SK-N-SH treated with all-trans-retinoic acid at 6 μM for 48 hours (cell line): ENCODE measurements around the gene DCN.

Experiments
- ATAC-seq: fragments of 200-7000 bp; cut with Tn5 transposase; 3 replicates; pipeline ENCODE4 v1.9.1; 2020; ENCODE audit warnings: mild to moderate bottlenecking, moderate library complexity
- ARNTL ChIP-seq: fragments of 450-650 bp; formaldehyde crosslinking; IDR thresholded peaks from 2 replicates; pipeline ENCODE4 v1.5.0; 2020; ENCODE audit warnings: low read depth, mild to moderate bottlenecking, moderate library complexity, borderline replicate concordance
- BACH2 ChIP-seq: fragments of 250-450 bp; sonication (Bioruptor Pico); IDR thresholded peaks from 2 replicates; pipeline ENCODE4 v1.9.0; 2021; ENCODE audit warnings: mild to moderate bottlenecking, borderline replicate concordance
- CSDC2 ChIP-seq: fragments of 250-450 bp; sonication (Bioruptor Pico); IDR thresholded peaks from 2 replicates; pipeline ENCODE4 v1.5.0; 2020; ENCODE audit warnings: mild to moderate bottlenecking, moderate library complexity
- CSRNP3 ChIP-seq: fragments of 250-450 bp; sonication (Bioruptor Pico); IDR thresholded peaks from 2 replicates; pipeline ENCODE4 v1.5.1; 2021; ENCODE audit warnings: mild to moderate bottlenecking, moderate library complexity
- GLIS3 ChIP-seq: fragments of 250-450 bp; sonication (Bioruptor Pico); IDR thresholded peaks from 2 replicates; pipeline ENCODE4 v1.5.0; 2020; ENCODE audit warnings: mild to moderate bottlenecking, moderate library complexity
- ISL1 ChIP-seq: fragments of 250-450 bp; sonication (Bioruptor Pico); IDR thresholded peaks from 2 replicates; pipeline ENCODE4 v2.1.2; 2022; ENCODE audit warnings: mild to moderate bottlenecking, moderate library complexity
- OSR1 ChIP-seq: fragments of 250-450 bp; sonication (Bioruptor Pico); IDR thresholded peaks from 2 replicates; pipeline ENCODE4 v1.8.0; 2022; ENCODE audit warnings: moderate library complexity, mild to moderate bottlenecking, inconsistent platforms
- PATZ1 ChIP-seq: fragments of 250-450 bp; sonication (Bioruptor Pico); IDR thresholded peaks from 2 replicates; pipeline ENCODE4 v1.8.0; 2020; ENCODE audit warnings: mild to moderate bottlenecking, moderate library complexity, borderline replicate concordance
- PPARA ChIP-seq: fragments of 250-450 bp; sonication (Bioruptor Pico); IDR thresholded peaks from 2 replicates; pipeline ENCODE4 v1.5.0; 2020; ENCODE audit warnings: mild to moderate bottlenecking, borderline replicate concordance
- TCF4 ChIP-seq: fragments of 250-450 bp; sonication (Bioruptor Pico); IDR thresholded peaks from 2 replicates; pipeline ENCODE4 v1.8.0; 2021; ENCODE audit warnings: mild to moderate bottlenecking, moderate library complexity, borderline replicate concordance
- TOX ChIP-seq: fragments of 250-450 bp; sonication (Bioruptor Pico); IDR thresholded peaks from 2 replicates; pipeline ENCODE4 v1.8.0; 2021; ENCODE audit warnings: mild to moderate bottlenecking, moderate library complexity, borderline replicate concordance
- TSHZ2 ChIP-seq: fragments of 250-450 bp; sonication (Bioruptor Pico); IDR thresholded peaks from 2 replicates; pipeline ENCODE4 v1.5.0; 2020; ENCODE audit warnings: mild to moderate bottlenecking, moderate library complexity
- ZC3H10 ChIP-seq: fragments of 250-450 bp; sonication (Bioruptor Pico); IDR thresholded peaks from 2 replicates; pipeline ENCODE4 v1.5.1; 2021; ENCODE audit warnings: mild to moderate bottlenecking, moderate library complexity
- ZFP30 ChIP-seq: fragments of 450-650 bp; formaldehyde crosslinking; IDR thresholded peaks from 2 replicates; pipeline ENCODE4 v1.5.0; 2022; ENCODE audit warnings: mild to moderate bottlenecking, moderate library complexity
- ZNF565 ChIP-seq: fragments of 450-650 bp; formaldehyde crosslinking; conservative IDR thresholded peaks from 2 replicates; pipeline ENCODE4 v1.5.0; 2020; ENCODE audit warnings: low read depth, mild to moderate bottlenecking, moderate library complexity
- ZNF70 ChIP-seq: fragments of 450-650 bp; formaldehyde crosslinking; IDR thresholded peaks from 2 replicates; pipeline ENCODE4 v1.5.0; 2020; ENCODE audit warnings: mild to moderate bottlenecking, moderate library complexity
- TF ChIP-seq, protein P1 (sequence below): fragments of 250-450 bp; sonication (Bioruptor Pico); IDR thresholded peaks from 2 replicates; pipeline ENCODE4 v1.8.0; 2021; ENCODE audit warnings: low read depth, mild to moderate bottlenecking, moderate library complexity, borderline replicate concordance

Gene DCN

DNA sequence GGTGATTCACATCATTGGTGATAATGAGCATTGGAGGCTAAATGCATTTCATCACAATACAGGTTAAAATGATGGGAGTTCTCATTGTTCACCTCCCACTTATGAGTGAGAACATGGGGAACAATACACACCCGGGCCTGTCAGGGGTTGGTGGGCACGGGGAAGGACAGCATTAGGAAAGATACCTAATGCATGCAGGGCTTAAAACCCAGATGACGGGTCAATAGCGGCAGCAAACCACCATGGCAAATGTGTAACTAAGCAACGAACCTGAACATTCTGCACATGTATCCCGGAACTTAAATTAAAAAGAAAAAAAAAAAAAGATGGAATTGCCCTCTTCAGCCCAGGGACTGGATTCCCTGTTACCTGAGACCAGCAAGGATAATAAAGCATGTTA, 69.0 kb downstream of the DCN start:
- ATAC-seq, result no peak
- TF ChIP-seq TOX (CRISPR knock-in tag), result no peak
- no peak for TF ChIP-seq CSDC2 (CRISPR knock-in tag)
- TF ChIP-seq ARNTL, result no peak
- TF ChIP-seq TCF4 (CRISPR knock-in tag), result no peak
- TF ChIP-seq OSR1 (CRISPR knock-in tag), result no peak
- TF ChIP-seq PPARA (CRISPR knock-in tag), result no peak
- TF ChIP-seq, protein P1, sequence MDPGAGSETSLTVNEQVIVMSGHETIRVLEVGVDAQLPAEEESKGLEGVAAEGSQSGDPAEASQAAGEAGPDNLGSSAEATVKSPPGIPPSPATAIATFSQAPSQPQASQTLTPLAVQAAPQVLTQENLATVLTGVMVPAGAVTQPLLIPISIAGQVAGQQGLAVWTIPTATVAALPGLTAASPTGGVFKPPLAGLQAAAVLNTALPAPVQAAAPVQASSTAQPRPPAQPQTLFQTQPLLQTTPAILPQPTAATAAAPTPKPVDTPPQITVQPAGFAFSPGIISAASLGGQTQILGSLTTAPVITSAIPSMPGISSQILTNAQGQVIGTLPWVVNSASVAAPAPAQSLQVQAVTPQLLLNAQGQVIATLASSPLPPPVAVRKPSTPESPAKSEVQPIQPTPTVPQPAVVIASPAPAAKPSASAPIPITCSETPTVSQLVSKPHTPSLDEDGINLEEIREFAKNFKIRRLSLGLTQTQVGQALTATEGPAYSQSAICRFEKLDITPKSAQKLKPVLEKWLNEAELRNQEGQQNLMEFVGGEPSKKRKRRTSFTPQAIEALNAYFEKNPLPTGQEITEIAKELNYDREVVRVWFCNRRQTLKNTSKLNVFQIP (CRISPR knock-in tag), result no peak
- TF ChIP-seq PATZ1 (CRISPR knock-in tag), result no peak
- TF ChIP-seq ISL1 (CRISPR knock-in tag), result no peak

GRCh38 chr12:91111366-91112325, 71.0 kb downstream of the DCN start, which contains the start of gene LUM:
Gene LUM, minus strand, starts transcription at chr12:91111494. Its CDS starts 2,515 bp downstream, at chr12:91108979.
- TF ChIP-seq ZNF565 (no peak), ZNF70 (CRISPR knock-in tag) (no peak), TOX (CRISPR knock-in tag) (no peak)
- TF ChIP-seq, protein P1 (CRISPR knock-in tag), result no peak
- ATAC-seq, result peak; percentile 85

DNA sequence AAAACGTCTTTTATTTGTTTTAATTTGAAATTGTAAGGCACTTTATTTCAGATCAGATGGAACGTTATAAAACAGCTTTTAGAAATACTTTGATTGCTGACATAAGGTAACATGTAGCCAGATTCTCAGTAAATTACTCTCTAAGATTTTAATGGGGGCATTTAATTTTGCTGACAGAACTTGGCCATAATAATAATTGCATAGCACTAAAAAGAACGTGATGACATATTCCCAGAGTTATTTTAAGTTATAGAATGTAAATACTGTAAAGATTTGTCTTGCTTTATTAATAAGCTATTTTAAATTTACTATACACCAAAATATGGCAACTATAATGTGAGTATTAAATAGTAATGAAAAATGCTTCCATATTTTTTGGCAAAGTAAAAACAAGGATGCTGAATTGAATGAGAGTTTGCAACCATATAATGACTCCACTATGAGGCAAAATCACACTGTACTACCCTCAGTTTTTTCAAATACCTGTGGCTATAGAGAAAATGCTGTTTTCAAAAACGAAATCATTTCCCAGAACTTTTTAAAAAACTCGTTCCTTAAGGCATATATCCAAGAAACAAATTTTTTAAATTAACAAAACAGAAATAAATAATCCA, 72.2 kb downstream of the DCN start:
- ATAC-seq, result no peak
- TF ChIP-seq TOX (CRISPR knock-in tag) (no peak), ZC3H10 (CRISPR knock-in tag) (no peak), TSHZ2 (CRISPR knock-in tag) (no peak), GLIS3 (CRISPR knock-in tag) (no peak), CSRNP3 (CRISPR knock-in tag) (no peak), CSDC2 (CRISPR knock-in tag) (no peak), ZFP30 (CRISPR knock-in tag) (no peak), BACH2 (CRISPR knock-in tag) (no peak)
